NCI-H2029 (cell line): ENCODE measurements around the gene RADIL.

ENCODE experiments used
- DNase-seq: peaks from one replicate; lab custom pipeline; 2025; lab: John Stamatoyannopoulos, UW

The RADIL gene

DNA sequence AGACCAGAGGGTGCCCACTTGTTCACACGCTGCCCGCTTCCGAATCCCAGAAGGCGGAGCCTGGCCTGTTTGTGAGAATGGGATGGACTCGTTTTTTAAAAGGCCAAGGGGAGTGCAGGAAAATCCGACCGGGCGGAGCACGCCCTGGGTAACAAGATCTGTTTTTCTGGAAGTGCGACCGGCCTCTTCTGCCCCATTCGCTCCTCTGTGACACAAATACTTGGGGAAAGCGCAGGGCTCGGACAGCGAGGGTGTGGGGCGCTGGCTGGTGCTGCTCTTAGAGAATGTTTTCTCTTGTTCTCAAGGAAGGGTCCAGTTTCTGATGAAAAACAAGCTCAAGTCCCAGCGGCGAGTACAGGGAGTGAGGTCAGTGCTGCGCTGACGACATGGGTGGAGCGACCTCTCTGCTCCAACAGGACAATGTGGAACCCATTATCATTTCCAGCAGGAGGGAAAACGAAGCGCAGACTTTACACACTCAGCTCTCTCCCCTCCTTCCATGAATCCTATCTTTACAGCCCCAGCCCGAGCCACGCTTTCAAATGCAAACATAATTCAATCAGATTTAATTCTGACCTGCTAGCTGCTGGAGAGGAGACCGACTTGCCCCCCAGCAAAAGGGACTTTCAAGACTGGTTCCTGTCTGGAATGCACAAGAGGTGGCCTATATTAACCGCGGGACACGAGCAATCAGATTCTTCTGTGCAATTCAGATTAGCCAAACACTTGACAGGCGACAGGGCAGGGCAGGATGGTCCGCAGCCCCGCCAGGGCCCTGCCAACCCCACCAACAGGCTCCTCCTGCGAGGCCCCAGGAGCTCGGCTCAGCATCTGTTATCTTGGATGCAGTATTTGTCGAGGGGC is 1.1 kb downstream of the RADIL start:
- DNase-seq = no peak

DNA sequence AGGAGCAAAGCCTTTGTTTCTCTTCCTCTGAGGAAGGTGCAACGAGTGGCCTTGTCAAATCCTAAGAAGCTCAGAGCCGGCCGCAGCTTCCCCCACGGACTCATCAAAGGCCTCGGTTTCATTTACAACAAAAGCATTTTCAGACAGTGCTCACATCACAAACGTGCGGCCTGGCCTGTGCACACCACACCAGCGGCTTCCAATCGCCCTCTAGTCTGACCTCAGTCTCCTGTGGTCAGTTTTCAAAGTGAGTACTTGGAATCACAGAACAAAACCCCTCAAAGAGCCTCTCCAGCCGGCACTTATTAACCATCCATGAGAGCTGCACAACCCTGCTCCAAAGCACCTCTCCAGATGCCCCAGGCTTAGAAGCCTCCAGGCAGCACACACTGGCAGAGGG is 3.3 kb downstream of the RADIL start:
- no peak for DNase-seq

DNA sequence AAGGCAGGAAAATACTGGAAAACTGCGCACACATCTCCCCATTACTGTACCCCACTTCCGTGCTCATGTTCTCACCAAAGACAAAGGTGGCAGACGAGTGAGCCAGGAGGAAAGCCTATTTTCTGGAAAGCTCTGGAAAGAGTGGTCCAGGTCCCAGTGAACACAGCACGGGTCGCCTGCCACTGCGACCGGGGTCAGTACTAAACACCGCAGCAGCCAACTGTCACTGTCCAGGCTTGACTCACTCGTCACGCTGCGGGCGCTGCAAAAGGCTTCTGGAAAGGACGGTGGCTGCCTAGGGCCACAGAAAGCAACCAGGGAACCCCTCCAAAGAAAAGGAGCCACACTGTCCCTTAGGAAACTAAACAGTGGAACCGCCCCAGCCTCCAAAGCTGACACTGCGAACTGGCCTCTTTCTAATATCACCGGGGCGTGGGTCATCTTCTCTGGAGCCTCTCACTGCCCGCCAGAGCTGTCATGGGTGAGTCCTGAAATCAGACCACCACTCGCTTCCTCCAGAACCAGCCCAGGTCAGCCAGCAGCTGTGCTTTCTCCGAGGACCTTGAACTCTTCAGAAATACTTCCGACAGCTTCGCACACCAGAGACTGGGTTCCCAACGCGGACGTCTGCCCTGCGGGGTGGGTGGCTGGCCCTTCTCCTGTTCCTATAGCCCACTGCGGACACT is 4.0 kb downstream of the RADIL start:
- DNase-seq = no peak

DNA sequence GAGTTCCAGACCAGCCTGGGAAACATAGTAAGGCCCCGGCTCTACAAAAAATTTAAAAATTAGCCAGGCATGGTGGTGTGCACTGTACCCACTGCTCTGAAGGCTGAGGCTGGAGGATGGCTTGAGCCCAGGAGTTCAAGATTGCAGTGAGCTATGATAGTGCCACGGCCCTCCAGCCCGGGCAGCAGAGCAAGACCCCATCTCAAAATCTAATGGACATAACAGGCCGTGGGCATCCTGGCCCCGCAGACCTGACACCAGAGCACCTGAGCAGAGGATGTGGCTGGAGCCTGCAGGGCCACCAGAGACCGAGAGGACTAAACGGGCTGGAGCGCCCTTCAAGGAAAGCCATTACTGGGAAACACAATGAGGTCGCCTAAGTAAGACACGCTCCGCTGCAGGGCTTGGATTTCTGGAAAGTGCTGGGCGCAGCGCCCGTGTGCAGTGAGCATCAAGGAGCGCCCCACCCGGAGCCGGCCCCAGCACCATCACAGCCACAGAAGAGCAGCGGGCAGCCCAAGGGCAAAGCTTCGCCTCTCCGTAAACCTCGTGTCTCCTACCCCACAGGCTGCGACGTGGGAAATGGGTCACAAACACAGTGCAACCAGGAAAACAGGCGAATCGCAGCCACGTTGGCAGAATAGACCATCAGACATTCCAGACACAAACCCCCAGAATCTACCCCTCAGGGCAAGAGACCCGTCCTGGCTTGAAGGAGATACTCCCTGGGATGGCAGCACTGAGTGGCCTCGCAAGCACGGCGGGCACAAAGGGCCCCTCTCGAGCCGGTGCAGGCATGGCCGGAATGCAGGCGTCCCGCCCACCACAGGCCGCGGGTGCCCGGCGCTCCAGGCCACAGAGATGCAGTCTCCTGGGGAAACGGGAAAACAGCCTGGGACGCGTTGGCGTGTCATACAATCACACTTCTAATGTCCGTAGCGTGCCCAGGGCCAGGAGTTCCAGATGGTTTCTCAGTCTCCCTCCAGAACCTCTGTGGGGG is 4.9 kb downstream of the RADIL start:
- no peak for DNase-seq

DNA sequence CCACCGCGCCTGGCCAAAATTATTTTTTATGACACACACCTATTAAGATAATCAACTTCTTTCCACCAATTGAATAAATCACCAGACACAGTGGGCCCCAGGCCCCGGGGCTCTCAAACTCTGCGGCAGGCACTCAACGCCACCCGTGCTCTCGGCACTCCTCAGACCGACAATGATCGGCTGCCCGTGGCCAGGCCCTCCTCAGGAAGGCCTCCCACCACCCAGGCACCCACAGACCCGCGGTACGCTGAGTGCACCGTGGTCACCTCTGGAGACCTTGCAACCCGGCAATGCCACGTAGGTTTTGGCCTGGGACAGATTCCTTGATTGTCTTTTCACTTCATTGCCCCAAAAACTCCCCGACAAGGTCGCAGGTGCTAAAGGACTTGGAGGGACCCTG is 6.9 kb downstream of the RADIL start:
- no peak for DNase-seq

DNA sequence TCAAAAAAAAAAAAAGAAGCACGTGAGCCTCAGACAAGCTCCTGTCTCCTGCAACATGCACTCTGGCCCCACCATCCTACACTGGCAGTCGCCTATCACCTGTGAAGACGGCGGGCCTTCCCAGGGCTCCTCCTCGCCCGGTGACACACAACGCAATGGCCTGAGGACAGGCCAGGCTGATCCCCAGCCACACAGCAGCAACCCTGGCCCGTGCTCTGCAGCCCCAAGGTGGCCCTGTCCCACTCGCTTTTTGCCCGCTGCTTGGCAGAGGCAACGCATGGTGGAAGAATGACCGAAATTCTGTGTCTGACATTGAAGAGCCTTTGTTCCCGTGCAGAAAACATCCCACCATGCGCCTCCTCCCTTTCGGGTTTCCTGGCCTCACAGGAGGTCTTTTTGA is 8.1 kb downstream of the RADIL start:
- no peak for DNase-seq

DNA sequence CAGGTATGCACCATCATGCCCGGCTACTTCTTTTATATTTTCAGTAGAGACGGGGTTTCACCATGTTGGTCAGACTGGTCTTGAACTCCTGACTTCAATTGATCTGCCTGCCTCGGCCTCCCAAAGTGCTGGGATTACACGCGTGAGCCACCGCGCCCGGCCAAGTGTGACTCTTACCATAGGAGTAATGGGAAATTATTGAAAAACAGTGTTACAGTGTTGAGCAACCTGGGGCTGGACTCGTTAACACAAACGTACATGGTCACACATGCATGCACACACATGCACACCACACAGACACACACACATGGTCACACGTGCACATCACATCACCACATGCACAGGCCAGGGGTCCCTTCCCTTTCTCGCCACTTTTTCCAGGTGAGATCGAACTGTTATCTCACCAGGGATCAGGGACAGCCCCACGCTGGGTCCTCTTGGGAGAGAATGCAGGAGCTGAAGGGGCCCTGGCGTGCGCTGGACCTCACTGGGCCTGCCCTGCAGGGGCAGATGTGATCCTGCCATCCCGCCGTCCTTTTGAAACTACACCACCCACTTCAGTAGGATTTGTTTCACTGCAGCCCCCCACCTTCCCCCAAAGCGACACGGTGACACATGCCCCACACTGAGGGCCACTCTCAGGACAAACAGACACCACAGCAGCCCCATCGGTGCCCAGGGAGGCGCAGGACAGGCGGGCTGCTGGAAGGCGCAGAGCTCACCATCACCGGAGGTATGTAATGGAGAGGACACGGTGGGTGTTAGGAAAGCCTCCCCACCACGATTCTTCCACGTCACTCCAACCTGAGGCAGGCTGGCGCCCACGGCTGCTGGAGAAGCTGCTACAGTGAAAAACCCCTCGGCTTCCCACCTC is 10.2 kb downstream of the RADIL start:
- no peak for DNase-seq

DNA sequence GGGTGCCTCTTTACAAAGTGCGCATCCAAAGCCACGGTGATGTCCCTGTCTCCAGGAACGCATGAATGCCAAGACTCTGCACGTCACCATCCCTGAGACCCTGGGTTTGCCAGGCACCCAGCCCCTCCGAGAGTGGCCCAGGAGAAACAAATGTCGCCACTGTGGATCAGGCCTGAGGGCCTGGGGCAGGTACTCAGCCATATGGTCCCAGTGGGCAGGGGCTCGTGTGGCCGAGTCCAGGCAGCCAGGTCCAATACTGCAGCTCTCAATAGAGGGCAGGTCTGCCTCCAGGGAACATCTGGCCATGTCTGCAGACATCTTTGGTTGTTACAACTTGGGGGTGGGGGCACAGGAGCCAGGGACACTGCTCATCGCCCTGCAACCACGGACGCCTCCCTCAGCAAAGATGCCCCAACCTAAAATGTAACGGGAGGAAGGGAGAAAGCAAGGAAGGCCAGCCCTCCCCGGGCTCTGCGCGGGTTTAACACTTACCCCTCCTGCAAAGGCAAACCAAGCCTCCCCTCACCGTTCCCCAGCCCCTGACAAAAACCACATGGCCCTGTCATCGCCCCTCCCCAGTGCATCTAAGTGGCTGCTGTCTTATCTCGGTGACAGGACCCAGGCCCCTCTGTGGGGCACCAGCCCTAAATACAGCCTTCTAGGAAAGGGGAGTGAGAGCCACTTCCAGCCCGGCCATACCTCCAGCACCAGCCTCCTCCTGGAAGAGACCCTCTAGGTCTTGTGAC is 11.4 kb downstream of the RADIL start:
- no peak for DNase-seq

DNA sequence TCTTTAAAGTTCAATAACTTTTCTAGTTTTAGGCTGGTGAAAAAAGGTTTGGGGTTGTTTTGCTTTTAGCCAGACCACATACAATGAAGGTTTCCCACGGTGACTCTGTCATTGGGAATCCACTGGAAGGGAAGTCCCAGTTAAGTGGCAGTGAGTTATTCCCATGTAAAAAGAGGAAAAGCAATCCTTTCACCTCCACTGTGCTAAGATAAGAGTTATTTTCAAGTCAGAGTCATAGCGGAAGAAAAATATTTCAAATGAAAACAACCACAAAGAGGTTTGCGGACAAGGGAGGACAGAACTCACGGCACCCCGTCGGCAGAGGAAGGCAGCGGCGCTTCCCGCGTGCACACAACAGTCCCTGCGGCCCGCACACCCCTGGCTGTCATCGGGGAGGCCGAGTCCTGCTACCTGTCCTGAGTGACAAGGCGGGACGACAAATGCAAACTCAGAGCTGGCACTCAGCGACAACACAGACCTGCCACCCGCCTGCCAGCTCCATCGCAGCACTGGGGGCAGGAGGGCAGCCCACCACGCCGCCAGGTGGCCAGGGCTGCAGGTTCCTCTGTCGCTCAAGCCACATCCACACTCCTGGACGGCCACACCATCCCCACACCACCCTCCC is 12.3 kb downstream of the RADIL start:
- no peak for DNase-seq

DNA sequence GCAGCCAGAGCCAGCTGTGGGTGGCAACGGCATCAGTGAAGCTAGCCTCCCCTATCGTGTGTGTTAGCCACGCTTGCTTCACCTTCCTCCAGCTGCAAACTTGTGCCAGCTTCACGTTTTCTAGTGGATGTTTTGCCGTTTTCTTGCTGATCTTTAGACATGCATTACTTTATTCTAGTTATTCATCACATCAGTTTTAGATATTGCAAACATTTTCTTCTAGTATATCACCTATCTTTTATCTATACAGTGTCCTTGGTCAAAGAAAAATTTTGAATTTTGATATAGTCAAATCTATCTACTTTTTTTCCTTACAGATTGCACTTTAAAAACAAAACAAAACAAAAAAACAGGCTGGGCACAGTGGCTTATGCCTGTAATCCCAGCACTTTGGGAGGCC is 15.0 kb downstream of the RADIL start:
- DNase-seq = no peak

DNA sequence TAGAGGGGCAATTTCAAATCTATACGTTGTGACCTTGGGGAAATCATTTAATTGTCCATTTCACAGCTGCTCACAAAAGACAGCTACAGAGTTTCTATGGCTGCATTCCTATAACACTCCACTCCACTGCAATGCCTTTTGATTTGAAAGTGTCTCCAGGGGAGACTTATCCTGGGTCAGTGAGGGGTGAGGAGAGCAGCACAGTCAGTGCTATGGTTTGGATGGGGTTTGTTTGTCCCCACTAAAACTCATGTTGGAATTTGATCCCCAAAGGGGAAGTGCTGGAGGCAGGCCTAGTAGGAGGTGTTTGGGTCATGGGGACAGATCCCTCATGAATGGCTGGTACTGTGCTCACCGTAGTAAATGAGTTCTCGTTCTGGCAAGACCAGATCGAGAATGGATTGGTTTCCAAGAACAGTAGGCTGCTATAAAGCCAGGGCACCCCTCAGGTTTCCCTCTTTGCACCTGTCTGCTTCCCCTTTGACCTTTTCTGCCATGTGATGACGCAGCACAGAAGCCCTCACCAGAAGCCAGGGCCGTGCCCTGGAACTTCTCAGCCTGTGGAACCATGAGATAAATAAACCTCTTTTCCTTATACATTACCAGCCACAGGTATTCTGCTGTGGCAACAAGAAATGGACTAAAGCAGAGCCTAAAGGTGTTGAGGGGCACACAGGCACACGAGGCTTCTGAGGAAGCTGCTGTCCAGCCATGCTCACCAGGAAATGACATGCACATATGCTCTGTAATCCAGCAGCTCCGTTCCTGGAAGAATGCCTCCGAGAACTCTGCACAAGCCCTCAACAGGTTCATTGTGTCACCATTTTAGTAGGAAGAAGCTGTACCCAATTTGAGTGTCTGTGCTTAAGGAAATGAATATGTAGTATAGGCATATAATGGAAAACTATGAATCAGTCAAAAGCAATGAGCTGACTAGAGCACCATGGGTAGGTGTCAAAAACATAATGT is 16.7 kb downstream of the RADIL start:
- DNase-seq = no peak

DNA sequence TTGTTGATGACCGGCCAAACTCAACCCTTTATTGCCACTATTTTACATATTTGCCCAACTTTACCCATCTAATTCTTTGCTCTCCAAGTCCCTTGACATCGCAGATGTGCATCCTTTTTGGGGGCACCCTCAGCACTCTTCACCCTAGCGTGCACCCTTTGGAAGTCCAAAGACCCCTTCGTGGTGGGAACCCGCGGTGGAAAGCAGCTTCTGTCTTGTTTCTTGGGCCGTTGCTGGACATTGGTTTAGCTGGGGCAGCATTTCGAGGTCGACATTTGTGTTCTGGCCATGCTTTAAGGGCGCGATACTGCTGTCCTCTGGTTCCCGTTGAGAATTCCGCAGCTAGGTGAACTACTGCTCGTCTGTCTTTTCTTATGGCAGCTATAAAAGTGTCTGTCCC is 21.4 kb downstream of the RADIL start:
- no peak for DNase-seq

DNA sequence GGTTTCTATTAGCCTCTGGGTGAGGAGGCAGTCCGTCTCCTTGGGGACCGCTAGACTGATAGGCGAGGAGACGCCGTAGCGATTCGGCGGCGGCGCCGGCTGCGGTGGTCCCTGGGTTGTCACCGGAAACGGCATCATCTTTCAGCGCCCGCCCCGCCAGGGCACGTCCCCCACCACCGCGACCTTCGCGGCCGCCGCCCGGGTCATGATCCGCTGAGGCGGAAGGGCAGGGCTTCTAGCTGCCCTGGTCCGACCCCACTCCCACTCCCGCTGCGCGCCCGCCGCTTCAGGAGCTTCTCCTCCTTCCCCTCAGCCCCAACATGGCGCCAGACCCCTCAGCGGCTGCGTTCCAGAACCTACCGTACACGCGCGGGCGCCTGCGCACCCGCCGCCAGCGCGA is 21.8 kb downstream of the RADIL start, which contains the start of gene PAPOLB:
Gene PAPOLB (minus strand): TSS at position 358 of the 400 bp plus-strand sequence. CDS start 220 bp downstream, at position 138.
- DNase-seq = no peak

DNA sequence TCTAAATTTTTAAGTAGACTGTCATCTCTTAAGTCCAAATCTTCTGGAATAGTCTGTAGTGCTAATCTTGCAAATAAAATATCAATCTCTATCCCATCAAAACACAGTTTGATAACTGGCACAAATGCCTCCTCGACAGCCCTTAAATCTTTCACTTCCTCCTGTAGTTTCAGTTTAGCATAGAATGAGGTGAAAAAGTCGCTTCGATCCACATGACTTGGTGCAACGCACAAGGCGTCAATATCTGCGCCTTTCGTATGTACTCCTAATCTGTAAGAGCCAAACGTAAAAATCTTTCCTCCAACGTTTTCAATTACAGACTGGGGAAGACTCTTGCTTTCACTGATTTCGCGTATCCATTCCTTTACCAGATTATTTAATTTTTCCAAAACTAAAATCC is 22.3 kb downstream of the RADIL start:
- no peak for DNase-seq

DNA sequence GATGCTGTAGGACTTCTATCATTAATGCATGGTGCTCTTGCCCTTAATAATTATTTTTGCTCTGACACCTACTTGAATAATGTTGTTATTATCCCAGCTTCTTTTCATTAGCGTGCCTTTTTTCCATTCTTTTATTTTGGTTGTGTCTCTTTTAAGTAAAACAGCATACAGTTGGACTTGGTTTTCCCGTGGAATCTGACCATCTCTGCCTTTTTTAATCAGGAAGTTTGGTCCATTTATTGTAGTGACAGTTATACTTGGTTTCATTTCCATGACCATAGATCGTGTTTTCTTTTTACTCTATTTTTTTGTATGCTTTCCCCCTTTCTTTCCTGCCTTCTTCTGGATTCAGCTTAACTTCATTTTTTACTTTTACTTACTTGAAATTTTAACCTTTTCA is 26.3 kb downstream of the RADIL start:
- no peak for DNase-seq

DNA sequence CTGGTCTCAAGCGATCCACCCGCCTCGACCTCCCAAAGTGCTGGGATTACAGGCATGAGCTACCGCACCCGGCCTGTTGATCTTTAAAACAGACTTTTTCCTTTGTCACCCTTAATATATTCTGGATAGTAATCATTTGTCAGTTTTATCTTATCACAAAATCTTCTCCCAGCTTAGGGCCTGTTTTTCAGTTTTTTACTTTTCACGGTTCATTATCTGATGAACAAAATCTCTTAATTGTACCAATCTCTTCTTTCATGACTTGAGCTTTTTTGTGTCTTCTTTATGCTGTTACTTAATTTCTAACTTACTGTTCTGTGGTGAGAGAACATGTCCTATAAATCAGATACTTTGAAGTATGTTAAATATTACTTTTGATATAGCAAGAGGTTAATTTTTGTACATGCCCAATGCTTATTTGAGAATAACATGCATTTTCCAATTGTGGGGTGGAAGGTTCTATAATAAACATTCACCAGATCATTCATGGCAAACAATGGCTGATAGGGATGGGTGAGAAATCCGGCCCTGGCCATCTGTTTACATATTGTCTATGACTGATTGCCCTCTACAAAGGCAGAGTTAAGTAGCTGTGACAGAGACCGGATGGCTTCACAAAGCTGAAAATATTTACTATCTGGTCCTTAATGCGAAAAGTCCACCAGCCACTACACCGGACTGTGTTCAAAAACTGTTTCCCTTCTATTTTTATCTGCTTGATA is 27.0 kb downstream of the RADIL start:
- peak; percentile 11 for DNase-seq

DNA sequence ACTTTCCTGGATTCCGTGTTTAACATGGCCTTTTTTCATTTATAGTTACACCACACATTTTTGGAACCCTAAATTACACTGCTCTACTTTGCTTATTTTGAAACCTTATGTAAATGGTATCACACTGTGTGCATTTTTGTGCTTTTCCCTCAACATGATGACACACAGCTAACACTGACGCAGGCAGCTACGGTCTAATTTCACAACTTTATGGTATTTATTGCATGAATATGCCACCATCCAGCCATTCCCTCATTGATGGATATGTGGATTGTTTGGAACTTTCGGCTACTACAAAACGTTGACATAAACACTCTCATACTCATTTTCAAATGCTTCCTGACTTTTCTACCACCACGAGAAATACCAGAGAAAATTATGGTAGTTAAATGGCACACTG is 28.6 kb downstream of the RADIL start:
- DNase-seq = no peak
